ENCODE measurements around the gene SLC22A14. TPM values are rescaled to one million over a fixed set of nuclear protein-coding genes. Genes with fewer than 3 reads are reported as not detected.

The SLC22A14 gene
- total and polyA plus RNA-seq, 2 experiments from 2014 or later: 0.12 to 0.43 TPM

GRCh38 chr3:38331257-38332022 lies 49.3 kb downstream of the SLC22A14 start:
- DNase-seq (ENCODE audit: low read depth in 1 of 2, low spot score in 1 of 2): no peak
- Histone ChIP-seq H3K4me1 (ENCODE audit: low read depth) (no peaks in the 10 kb centered on the region), H3K9me3 (ENCODE audit: low read depth) (no peaks in the 10 kb centered on the region), H3K36me3 (no peaks in the 10 kb centered on the region), H3K4me3 (no peak overlapping the region), H3K27ac (no peak overlapping the region), H3K27me3 (no peaks in the 10 kb centered on the region)
- TF ChIP-seq CTCF (IDR thresholded peaks at IDR 0.05; ENCODE audit: low read depth, low read length): no peak

GRCh38 chr3:38332201-38332600 lies 50.1 kb downstream of the SLC22A14 start:
- no peaks in the 10 kb centered on the region for H3K36me3 ChIP-seq
- H3K4me1 ChIP-seq (ENCODE audit: low read depth): no peaks in the 10 kb centered on the region
- H3K27ac ChIP-seq: no peak overlapping the region
- no peak for TF ChIP-seq CTCF (IDR thresholded peaks at IDR 0.05; ENCODE audit: low read depth, low read length)
- no peak overlapping the region for H3K4me3 ChIP-seq
- no peak for DNase-seq (ENCODE audit: low read depth in 1 of 2, low spot score in 1 of 2)
- no peaks in the 10 kb centered on the region for H3K9me3 ChIP-seq (ENCODE audit: low read depth)
- H3K27me3 ChIP-seq: no peaks in the 10 kb centered on the region

GRCh38 chr3:38334142-38335055 lies 52.3 kb downstream of the SLC22A14 start:
- no peaks in the 10 kb centered on the region for H3K4me1 ChIP-seq (ENCODE audit: low read depth)
- H3K36me3 ChIP-seq: no peaks in the 10 kb centered on the region
- peak; percentile 9 to 87 for DNase-seq (ENCODE audit: low read depth in 1 of 2, low spot score in 1 of 2)
- no peaks in the 10 kb centered on the region for H3K27me3 ChIP-seq
- no peak overlapping the region for H3K4me3 ChIP-seq
- H3K9me3 ChIP-seq (ENCODE audit: low read depth): no peaks in the 10 kb centered on the region
- no peak for TF ChIP-seq CTCF (IDR thresholded peaks at IDR 0.05; ENCODE audit: low read depth, low read length)
- no peak overlapping the region for H3K27ac ChIP-seq

- Histone ChIP-seq H3K9me3 (ENCODE audit: low read depth) (no peaks in the 10 kb centered on the region), H3K27me3 (no peaks in the 10 kb centered on the region), H3K36me3 (no peaks in the 10 kb centered on the region), H3K4me3 (no peak overlapping the region), H3K4me1 (ENCODE audit: low read depth) (no peaks in the 10 kb centered on the region), H3K27ac (no peak overlapping the region)
- no peak for DNase-seq (ENCODE audit: low read depth in 1 of 2, low spot score in 1 of 2)
- no peak for TF ChIP-seq CTCF (IDR thresholded peaks at IDR 0.05; ENCODE audit: low read depth, low read length)
Observed at GRCh38 chr3:38335263-38335662, 53.2 kb downstream of the SLC22A14 start.

- no peak overlapping the region for H3K27ac ChIP-seq
- H3K4me1 ChIP-seq (ENCODE audit: low read depth): no peaks in the 10 kb centered on the region
- no peaks in the 10 kb centered on the region for H3K36me3 ChIP-seq
- DNase-seq (ENCODE audit: low read depth in 1 of 2, low spot score in 1 of 2): no peak
- H3K27me3 ChIP-seq: no peaks in the 10 kb centered on the region
- no peak for TF ChIP-seq CTCF (IDR thresholded peaks at IDR 0.05; ENCODE audit: low read depth, low read length)
- H3K9me3 ChIP-seq (ENCODE audit: low read depth): no peaks in the 10 kb centered on the region
- no peak overlapping the region for H3K4me3 ChIP-seq
Observed at GRCh38 chr3:38337703-38338102, 55.6 kb downstream of the SLC22A14 start.
